Testis (tissue), 2 donors: ENCODE data around the gene SOHLH2.

Experiments used
- POLR2A ChIP-seq: fragments of 450-650 bp; IDR thresholded peaks from one replicate; pipeline ENCODE4 v1.6.1; 2017; ENCODE audit warnings: antibody characterized with exemption, mild to moderate bottlenecking, moderate library complexity
- TF ChIP-seq, protein P1 (sequence below), 3 experiments: fragments of 450-650 bp in 2 of 3; fragments of 200-600 bp in 1 of 3; sonication (generic) in 1 of 3; IDR thresholded peaks; one replicate each; pipeline ENCODE4 v1.5.1; 2016 to 2019; ENCODE audit warnings: antibody characterized with exemption in 3 of 3, mild to moderate bottlenecking in 2 of 3, moderate library complexity in 1 of 3

DNA sequence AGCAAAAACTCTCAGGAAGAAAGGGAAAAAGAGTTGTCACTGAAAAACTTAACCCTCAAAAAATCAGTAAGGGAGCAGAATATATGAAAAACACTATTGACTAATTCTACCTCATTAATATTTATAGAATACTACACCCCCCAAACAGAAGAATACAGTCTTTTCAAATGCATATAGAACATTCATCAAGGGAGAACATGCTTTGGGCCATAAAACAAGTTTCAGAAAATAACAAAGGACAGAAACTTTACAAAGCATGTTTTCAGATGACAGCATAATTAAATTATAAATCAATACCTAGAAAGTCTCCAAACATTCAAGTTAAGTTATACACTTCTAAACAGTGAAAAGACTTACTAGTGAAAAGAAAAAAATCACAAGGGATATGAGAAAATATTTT is 30.5 kb downstream of the SOHLH2 start:
- TF ChIP-seq POLR2A: no peak
- TF ChIP-seq, protein P1, sequence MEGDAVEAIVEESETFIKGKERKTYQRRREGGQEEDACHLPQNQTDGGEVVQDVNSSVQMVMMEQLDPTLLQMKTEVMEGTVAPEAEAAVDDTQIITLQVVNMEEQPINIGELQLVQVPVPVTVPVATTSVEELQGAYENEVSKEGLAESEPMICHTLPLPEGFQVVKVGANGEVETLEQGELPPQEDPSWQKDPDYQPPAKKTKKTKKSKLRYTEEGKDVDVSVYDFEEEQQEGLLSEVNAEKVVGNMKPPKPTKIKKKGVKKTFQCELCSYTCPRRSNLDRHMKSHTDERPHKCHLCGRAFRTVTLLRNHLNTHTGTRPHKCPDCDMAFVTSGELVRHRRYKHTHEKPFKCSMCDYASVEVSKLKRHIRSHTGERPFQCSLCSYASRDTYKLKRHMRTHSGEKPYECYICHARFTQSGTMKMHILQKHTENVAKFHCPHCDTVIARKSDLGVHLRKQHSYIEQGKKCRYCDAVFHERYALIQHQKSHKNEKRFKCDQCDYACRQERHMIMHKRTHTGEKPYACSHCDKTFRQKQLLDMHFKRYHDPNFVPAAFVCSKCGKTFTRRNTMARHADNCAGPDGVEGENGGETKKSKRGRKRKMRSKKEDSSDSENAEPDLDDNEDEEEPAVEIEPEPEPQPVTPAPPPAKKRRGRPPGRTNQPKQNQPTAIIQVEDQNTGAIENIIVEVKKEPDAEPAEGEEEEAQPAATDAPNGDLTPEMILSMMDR (IDR thresholded peaks at IDR 0.05): no peak
